Body of pancreas (tissue), 4 donors: ENCODE results near the gene LRP2.

Experiments
- POLR2A ChIP-seq, 3 donors: fragments of 450-650 bp; IDR thresholded peaks; one replicate each; pipeline ENCODE4 v1.6.1; 2016; ENCODE audit warnings: antibody characterized with exemption in 3 of 3, mild to moderate bottlenecking in 2 of 3
- TF ChIP-seq, protein P1 (sequence below), 7 experiments: fragments of 450-650 bp in 4 of 7; fragments of 200-600 bp in 3 of 7; sonication (generic) in 3 of 7; IDR thresholded peaks; one replicate each; pipeline ENCODE4 v1.5.1; 2016 to 2019; ENCODE audit warnings: antibody characterized with exemption in 7 of 7

- TF ChIP-seq, protein P1, sequence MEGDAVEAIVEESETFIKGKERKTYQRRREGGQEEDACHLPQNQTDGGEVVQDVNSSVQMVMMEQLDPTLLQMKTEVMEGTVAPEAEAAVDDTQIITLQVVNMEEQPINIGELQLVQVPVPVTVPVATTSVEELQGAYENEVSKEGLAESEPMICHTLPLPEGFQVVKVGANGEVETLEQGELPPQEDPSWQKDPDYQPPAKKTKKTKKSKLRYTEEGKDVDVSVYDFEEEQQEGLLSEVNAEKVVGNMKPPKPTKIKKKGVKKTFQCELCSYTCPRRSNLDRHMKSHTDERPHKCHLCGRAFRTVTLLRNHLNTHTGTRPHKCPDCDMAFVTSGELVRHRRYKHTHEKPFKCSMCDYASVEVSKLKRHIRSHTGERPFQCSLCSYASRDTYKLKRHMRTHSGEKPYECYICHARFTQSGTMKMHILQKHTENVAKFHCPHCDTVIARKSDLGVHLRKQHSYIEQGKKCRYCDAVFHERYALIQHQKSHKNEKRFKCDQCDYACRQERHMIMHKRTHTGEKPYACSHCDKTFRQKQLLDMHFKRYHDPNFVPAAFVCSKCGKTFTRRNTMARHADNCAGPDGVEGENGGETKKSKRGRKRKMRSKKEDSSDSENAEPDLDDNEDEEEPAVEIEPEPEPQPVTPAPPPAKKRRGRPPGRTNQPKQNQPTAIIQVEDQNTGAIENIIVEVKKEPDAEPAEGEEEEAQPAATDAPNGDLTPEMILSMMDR (IDR thresholded peaks at IDR 0.05) = no peak
- TF ChIP-seq POLR2A (IDR thresholded peaks at IDR 0.05) = no peak
Observed at GRCh38 chr2:169294001-169294675, 68.2 kb downstream of the LRP2 start.
